Epithelial cell of esophagus (primary cell): ENCODE measurements around the gene ZNF607.

Experiments
- DNase-seq: peaks from one replicate; pipeline ENCODE4 v3.0.0; 2010; ENCODE audit warnings: low read depth
- H3K4me3 ChIP-seq: 2 replicates; pipeline ENCODE4 v1.5.1; 2011; ENCODE audit warnings: mild to moderate bottlenecking, low read length, control low read depth
- CTCF ChIP-seq: IDR thresholded peaks from 2 replicates; pipeline ENCODE4 v1.5.1; 2011; ENCODE audit warnings: low read depth, mild to moderate bottlenecking, low read length, control low read depth, inconsistent platforms; ENCODE audit not compliant: insufficient read depth; ENCODE audit errors: missing control alignments

The ZNF607 gene

GRCh38 chr19:37654118-37654517 is 65.4 kb downstream of the ZNF607 start:
- no peak for TF ChIP-seq CTCF
- DNase-seq: peak; percentile 1
- H3K4me3 ChIP-seq: peak overlapping the region; percentile 86
